Activated CD4-positive, alpha-beta T cell treated with anti-CD3 and anti-CD28 coated beads, Interleukin-2, Interleukin-6, amounts not matched to agents 100 ng/mL and 50 ng/mL, durations not matched to agents 16 hours and 8 hours (primary cell): ENCODE data around the gene SLC39A11.
"Not testable (repeated sequence)": the region's sequence is repeated elsewhere in the genome, so short reads cannot be mapped to it uniquely, and the experiment has no call there.

ENCODE experiments used
- DNase-seq: peaks from one replicate; pipeline ENCODE4 v3.0.0-alpha.2; 2020

The SLC39A11 gene

DNA sequence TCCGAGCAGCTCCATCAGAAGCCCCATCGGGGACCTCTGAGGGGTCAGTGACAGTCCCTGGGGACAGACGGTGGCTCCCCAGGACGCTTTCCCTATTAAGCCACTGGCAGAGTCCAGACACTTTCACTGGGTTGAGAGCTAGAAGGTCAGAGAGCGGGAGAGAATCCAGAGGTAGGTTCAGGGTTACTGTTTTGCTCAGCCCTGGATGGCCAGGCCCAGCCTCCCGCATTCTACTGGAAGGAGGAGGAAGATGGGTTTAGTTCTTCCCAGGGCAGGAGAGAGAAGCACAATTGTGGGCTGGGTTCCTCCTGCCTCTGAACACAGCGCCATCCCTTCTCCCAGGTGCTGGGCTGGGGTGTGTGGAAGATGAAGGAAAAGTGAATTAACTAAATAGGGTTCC is 452.8 kb downstream of the SLC39A11 start:
- DNase-seq: no peak

DNA sequence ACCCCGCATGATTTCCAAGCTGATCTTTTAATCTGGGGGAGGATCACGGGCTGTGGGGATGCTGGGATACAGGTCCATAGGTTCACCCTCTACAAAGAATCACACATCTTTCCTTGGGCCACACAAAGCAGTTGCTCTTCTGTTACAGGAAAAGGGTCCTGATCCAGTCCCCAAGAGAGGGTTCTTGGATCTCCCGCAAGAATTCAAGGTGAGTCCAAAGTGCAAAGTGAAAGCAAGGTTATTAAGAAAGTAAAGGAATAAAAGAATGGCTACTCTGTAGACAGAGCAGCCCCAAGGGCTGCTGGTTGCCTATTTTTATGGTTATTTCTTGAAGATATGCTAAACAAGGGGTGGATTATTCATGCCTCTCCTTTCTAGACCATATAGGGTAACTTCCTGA is 453.6 kb downstream of the SLC39A11 start:
- not testable (repeated sequence) for DNase-seq

DNA sequence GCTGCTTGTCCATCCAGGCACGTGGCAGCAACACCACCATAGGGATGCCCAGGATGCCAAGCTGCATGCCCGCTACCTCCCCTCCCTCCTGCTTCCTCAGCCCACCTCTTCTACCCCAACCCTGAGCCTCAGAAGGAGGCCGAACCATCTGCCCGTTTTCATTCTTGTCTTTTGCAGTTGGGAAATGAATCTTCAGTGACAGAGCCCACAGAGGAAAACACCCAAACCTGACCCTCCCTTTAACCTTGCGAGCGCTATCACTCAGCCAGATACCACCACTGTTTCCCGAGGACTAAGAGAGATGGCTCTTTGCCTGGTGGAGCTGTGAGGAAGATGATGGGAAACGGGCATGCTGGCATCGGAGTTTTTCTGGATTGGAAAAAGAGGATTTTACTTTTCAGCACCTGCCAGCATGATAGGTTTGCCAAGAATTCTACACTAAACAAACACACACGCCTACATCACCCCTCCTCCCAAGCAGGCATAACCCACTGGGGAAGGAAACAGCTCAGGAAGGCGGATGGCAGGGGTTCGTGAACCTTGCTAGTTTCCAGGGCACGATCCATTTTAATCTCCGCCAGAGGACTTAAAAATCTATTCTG is 457.4 kb downstream of the SLC39A11 start:
- DNase-seq: peak; percentile 1

DNA sequence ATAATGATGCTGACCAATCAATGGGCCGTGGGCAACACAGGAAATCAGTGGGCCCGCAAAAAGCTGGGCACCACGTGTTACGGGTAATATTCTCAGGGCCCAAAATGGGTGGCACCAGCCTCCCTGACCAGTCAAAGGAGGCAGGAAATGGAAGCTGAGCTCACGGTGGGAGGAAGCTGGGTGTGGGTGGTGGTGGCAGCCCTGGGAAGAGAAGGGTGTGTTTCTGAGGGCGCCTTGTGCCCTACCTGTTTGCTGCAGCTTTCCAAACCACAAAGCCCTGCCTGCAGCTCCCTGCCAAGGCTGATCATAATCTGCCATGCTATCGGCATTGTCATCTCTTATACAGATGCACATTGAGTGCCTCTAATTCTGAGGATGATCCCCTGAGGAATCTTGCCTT is 457.9 kb downstream of the SLC39A11 start:
- DNase-seq: peak; percentile 31

DNA sequence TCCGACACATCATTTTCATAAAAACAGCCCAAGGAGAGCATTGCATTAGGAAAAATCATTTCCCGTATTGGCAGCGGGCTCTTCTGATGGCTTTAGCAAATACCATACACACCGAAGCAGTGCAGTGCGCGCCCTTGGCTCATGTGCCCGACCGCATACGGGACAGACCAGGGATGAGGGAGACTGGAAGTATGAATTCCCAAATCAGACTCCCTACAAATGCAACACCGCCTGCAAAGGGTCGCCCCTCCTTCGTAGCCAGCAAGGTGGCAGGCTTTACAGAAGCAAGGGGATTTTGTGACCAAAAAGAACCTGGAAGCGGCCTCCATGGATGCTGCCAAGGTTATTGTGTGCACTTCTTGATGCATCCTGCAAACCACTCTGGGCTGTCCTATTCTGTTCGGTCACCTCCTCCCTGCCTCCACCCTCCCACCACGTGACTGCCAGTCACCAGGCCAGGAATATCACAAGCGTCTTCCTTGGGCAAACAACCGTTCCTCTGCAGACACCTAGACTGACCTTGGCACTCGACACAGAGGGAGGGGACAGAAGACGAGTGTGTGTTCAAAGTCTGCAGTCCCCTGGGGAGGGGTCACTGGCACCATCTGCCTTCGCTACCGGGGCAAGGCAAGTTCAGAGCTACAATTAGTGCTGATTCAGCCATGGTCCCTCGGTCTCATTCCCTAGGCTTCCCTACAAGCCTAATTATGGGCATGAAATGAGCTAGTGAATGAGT is 460.4 kb downstream of the SLC39A11 start:
- no peak for DNase-seq

DNA sequence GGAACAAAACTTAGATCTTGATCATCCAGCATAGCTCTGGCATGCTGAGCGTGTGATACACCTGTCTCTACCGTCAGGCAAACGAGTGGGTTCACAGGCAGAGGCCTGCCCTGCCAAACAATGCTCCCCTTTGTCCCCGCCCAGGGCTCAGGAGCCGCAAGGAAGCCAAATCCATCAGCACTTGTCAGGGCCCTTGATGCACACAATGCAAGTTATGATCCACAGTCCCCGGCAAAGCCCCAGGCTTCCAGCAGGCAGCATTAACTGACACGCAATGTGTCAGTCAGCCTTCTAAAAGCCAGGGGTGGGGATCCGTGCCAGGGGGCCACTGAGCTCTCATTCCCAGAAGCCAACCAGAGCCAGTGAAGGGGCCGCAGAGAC is 460.9 kb downstream of the SLC39A11 start:
- DNase-seq: no peak

DNA sequence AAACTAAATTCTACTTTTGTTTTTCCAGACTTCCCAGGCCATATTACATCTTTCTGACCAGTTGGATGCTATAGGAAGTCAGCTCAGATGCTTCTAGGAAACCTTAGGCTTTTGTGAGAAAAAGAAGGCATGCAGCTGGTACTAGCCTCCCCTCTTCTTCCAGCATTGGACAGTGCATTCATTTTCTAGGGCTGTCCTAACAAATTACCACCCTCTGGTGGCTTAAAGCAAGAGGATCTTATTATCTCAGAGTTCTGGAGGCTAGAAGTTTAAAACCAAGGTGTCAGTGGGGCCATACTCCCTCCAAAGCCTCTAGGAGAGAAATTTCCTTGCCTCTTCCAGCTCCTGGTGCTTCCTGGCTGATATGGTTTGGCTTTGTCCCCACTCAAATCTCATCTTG is 467.8 kb downstream of the SLC39A11 start:
- no peak for DNase-seq

DNA sequence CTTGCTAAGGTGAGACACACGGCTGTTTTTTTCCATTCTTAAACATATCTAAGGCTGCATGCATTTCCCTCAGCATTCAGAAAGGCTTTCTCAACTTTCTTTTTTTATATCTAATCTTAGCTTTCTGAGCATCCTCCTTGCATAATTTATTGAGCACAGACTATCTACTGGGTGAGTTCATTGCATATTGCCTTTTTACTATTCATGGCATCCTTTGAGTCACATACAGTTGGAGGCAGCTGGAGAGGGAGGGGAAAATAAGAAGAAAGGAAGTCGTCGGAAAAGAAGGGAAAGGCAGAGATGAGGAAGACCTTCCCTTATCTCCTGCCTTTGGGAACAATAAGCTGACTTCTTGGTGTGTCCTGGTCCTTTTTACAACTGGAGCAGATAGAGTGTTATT is 468.3 kb downstream of the SLC39A11 start:
- no peak for DNase-seq

DNA sequence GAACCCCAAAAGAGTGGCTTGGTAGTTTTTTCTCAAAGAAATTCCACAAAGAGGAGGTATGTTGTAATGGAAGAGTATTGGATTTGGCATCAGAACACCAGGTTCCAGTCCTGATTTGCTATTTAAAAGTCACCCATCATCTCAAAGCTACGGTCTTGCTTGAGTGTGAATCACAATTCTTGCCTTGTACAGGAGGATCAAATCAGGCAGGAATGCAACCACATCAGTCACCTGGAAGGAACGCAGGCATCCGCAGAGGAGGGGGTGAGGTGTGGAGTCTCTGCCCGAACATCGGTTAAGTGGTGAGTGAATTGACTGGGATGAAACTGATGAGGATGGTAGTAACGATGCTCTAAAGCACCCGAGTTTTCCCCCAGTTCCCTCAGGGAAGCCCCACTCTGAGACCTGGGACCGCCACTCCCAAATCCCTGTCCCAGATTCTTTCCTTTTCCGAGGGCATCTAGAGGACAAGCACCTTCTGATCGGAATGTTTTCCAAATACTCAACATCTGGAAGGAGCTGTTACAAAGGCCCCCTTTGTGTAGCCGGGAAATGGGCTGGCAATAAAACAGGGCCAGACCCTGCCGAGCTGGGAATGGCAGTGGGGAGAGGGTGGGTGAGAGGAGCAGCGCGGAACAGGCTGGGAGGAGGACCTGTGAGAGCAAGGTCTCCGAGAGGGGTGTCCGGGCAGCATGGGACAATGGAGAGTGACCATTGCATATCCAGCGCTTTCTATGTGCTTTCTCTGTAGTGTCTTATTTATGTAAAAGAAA is 469.6 kb downstream of the SLC39A11 start:
- no peak for DNase-seq

DNA sequence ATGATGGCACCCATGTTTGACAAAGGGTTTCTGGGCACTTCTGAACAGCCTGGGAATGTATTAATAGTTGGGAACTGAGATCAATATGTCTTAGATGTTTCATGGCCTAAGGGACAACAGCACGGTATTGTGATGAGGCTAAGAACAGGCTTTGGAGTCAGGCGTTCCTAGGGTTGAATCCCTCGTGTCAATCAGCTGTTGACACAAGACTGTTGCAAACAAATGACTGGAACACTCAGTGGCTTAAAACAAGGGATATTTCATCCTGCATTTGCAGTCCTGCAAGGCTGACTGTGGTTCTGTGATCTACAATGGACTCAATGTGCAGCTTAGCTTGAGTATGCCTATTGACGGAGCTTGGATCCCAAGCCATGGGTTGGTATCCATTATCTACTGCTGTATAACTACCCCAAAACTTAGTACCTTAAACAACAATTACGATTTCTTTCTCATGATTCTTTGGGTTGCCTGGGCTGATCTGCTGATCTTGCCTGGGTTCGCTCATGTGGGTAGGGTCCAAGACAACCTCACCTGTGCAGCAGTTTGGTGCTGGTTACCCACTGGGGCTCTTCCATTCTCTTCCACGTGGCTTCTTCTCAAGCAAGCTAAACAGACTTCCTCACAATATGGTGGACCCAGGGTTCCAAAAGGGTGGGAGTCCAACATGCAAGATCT is 472.4 kb downstream of the SLC39A11 start:
- no peak for DNase-seq

DNA sequence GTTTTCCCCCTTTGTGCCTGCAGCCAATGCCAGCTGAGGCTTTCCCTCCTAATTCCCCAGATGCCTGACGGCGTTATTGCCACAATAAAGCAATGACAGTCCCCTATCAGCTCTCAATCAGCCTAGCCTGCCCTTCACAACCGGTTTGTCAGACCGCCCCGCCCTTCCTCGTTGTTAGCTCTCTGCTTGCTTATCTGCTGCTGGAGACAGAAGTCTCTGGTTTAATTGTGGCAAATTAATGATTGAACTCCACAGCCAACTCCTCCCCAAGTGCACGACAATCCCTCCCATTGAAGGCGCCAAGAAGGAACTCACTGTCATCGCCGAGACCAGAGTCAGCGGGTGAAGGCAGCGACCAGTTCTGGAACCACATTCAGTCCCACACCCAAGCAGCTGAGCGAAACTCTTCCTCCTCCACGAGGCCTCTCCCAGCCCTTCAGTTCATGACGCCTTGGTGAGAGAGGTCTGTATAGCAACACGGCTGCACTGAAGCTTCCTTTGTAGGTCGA is 474.4 kb downstream of the SLC39A11 start:
- peak; percentile 9 for DNase-seq

DNA sequence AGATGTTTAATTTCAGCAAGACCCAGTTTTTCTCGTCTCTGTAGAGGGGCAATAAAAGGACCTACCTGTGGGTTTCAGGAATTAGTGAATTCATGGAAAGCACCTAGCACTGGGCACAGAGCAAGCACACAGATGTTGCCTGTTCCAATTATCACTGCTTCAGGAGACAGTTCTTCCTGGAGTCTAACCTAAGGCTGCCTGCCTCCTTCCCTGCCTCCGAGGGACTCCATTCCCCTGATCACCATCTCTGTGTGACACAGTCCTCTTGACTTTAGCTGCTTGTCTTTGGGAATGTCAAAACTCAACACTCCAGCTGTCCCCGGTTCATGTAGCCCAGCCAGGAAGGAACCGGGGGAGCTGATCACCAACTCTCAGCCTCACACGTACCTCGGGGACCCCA is 474.9 kb downstream of the SLC39A11 start:
- DNase-seq: no peak

DNA sequence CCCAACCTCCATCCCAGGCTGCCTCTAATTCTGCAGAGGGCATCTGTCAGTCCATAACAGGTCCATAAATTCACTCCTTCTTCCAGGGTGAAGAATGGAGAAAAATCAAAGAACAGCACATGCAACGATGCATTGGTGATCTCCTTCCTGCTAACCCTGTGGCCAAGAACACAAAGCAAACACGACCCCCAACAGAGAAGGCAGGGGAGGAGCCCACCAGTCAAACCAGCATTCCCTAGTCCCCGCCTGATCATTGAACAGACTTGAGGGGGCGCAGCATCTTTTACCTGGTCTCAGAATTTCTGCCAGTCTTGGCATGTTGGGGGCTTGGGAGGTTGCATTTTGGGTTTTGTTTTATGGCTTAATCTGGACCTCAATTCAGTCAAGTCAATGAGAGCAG is 476.0 kb downstream of the SLC39A11 start:
- no peak for DNase-seq

DNA sequence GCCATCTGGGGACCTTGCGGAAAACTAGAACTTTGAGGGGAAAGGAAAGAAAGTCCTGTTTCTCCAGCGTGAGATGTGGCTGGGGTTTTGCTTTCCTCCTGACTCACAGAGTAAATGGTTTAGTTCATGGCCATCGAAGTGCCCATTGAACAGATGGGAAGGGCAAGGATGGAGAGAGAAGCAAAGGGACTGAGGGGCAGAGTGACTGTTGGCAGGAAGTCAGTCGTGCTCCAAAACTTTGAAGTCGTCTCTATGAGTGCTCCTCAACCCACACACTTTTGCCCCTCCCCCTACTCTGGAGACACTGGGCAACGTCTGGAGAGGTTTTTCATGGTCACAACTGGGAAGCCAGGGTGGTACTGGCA is 476.9 kb downstream of the SLC39A11 start:
- DNase-seq: no peak

DNA sequence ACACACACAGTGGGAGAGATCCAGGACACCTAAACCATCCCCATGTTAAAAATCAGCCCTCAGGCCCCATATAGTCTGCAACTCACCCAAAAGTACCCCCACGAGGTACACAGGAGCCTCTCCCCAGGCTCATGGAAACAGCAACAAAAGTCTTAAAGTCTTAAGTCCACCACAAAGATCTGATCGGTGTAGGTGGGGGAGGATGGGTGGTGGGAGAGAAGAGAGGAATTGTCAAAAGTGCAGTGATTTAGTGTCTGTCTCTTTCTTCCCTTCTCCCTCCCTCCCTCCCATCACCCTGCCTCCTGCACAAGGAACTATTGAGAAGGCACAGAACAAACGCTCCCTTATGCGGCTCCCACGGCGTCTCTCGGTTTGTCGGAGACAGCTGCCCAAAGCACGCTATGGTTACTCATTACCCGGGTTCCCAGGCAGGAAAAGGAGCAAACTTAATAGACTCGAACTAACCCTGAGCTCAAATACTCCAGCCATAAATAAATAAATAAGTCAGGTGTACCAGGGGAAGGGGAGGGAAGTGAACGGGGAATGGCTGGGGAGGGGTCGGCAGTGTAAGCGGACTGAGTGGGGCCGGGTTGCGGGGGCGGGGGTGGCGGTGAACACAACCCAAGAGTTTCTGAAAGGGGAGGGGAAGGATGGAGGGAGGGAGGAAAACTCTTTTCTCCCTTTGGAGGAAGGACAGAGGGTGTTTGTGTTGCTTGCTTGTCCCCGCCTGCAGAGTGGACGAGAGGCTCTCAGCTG is 477.4 kb downstream of the SLC39A11 start:
- no peak for DNase-seq

DNA sequence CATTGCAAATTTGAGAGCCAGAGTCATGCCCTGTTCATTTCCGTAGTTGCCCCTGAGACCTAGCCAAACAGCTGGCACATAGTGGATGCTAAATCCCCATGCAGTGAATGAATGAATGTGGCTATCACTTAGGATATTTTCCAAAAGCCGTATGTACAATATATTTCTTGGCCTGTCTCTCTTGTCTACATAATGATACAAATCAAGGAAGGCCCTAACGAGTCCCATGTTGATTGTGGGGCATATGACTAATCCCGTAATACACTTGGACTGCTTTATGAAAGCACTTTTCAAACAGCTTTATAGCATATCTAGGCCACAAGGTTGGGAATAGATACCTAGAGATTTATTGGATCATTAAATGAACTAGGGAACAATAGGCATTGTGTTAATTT is 478.0 kb downstream of the SLC39A11 start:
- no peak for DNase-seq

DNA sequence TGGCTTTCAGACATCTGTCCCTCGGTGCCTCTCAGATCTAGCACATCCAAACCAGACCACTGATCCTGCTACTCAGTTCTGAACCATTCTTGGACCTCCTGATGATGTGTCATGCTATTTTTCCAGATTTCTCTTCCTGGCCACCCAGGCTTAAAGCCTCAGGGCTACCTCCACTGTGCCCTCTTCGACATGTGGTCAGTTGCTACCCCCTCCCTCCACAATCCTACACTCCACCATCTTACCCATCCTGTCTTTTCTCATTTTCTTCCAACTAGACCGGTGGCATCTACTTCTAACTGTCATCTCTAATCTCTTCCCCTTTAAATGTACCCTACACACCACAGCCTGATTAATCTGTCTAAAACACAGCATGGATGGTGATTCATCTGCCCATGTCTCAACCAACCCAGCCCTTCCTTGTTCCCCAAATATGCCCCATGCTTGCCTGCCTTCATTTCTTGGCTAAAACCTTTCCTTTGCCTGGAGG is 478.6 kb downstream of the SLC39A11 start:
- DNase-seq: no peak

DNA sequence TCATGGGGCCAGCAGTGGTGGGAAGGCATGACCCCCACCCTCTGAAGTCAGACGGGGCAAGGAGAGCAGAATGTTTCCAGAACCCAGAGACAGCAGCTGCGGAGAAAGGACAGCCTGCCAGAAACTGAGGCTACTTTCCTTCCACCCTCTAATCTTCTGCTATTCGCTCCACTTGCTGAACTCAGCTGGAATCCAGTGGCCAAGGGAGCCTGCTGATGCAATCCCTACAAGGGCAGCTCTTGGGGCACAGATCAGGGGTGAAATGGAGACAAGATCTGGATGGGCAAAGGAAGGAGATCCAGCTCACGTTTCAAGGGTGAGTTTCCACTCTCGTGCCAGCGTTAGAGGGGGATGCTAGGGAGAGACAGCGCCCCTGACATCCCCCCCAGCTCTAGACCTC is 479.1 kb downstream of the SLC39A11 start:
- DNase-seq: no peak

DNA sequence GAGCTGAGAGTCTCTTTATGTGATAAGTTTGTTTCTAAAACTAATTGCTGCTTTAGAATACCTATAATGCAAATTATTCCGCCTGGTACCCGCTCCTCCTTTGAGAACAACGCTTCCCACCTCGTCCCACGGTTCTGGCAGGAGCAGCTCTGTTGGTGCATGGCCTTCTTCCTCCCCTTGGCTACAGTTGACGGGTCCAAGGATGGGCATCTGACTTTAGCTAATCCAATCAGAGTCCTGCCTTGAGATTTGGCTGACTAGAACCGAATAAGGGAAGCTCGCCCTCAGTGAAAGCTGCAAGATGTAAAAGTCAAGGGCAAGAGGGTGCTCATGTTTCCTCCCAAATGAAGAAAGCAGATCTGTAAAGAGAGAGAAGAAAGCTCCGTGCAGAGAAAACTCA is 481.3 kb downstream of the SLC39A11 start:
- DNase-seq: no peak

DNA sequence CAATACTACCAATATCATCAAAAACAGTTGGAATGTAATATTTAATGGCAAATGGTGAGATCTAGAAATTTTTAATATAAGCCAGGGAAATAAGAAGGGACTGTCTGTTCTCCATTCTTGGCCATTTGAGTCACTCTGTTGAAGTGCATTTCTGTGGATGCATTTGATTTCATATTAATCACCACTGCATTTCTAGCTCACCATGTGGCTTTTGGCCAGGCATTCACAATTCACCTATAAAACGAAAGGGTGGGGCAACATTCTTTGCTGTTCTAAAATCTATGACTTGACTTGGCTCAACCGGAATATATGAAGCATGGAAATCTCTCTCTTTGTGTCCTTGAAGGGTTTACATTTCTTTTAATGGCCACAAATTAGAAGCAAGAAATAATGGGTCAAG is 483.0 kb downstream of the SLC39A11 start:
- DNase-seq: no peak

DNA sequence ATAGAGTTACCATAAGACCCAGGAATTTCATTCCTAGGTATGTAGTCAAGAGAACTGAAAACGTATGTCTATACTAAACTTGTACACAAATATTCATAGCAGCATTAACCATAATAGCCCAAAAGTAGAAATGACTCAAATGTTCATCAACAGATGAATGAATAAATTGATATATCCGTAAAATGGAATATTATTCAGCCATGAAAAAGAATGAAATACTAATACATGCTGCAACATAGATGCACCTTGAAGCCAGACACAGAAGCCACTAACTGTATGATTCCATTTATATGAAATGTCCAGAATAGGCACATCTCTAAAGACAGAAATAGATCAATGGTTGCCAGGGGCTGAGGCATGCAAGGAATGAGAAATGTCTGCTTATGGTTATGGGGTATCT is 484.1 kb downstream of the SLC39A11 start:
- DNase-seq: no peak

DNA sequence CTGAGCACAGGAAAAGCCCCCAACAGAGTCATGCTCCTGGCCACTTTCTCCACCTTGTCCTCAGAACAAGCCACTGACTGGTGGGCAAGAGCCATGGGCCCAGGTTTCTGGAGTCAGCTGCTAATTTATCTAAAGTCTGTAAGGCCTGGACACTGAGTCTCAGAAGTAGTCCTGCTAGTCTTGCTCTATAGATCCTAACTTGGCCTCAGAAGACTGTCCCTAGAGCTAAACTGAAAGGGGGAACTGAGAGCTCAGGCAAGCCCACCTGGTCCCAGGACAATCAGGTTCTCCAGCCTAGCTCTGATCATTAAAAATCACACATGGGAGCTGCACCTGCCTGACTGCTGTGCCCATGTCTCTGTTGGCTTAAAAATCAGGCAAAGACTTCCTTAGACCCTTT is 485.8 kb downstream of the SLC39A11 start:
- DNase-seq: no peak

DNA sequence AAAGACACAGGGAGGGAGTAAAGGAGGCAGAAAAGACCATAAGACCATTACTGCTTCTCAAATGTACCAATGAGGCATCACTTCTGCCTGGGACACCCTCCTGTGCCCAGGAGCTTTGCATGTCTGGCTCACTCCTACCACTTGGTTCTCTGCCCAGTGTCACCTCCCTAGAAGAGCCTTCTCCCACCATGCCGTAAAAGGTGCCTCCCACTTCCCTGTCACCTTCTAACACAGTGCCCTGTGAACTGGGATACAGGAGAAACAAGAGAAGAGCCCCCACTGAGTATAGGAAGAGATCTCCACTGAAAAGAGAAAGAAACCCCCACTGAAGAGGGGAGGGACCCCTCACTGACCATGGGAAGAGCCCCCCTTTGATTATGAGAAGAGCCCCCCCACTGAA is 486.9 kb downstream of the SLC39A11 start:
- no peak for DNase-seq
